Measurements from ENCODE around the gene REEP2. TPM values are rescaled to one million over a fixed set of nuclear protein-coding genes. Genes with fewer than 3 reads are reported as not detected.
A peak's percentile ranks its signal among the peaks of the same experiment; 100 is the strongest.

REEP2 gene
- polyA plus RNA-seq, 1 of the 3 experiments (the other 2 are of a cell fraction), result 31.2 TPM

DNA sequence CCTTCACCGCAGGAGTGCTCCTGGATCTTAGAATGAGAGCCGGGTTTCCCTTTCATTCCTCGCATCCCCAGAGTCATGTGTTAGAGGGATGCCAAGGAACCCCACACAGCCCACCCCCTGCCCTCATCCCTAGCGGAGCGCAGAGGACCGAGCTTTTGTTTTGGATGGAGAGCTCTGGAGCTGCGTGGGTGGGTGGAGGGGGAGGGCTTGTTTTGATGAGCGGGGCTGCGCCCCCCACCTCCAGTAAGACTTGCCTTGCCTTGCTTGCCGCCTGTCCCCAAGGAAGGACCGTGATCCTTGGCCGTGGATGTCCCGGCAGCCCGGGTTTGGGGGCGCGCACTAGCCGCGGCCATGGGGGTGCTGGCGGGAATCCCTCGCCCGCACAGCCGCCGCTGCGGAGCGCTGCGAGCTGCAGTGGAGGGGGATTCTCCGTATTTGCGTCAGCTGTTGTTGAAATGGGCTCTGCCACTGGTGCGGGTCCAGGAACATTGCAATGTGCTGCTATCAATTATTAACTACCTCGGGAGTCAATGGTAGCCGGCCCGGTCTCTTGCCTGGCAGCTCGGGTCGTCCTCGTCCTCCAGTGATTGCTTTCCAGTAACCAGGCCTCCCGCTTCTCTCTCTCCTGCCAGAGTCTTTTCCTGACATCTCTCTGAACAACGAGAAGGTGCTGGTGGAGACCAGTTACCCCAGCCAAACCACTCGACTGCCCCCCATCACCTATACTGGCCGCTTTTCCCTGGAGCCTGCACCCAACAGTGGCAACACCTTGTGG, 27.5 kb downstream of the REEP2 start:
- Histone ChIP-seq H3K27ac (ENCODE audit: low read depth in 2 of 2, low read length in 1 of 2) (no peak overlapping the region), H2AFZ (ENCODE audit: low read depth) (no peak overlapping the region; the same call in 1 of the 2 replicates), H3K27me3 (ENCODE audit: insufficient read depth) (no peaks in the 10 kb centered on the region), H3F3A (replicated peaks; ENCODE audit: insufficient read depth) (peaks cover 37% of the 10 kb centered on the region), H3K4me1 (ENCODE audit: control insufficient read depth in 1 of 2, insufficient read depth in 2 of 2, low read depth in 1 of 2, low read length in 1 of 2) (peaks cover 9 to 19% of the 10 kb centered on the region in 2 experiments; a peak in 1 of 4 replicates), H4K20me1 (ENCODE audit: insufficient read depth) (peaks cover 37% of the 10 kb centered on the region), H3K9me3 (no peaks in the 10 kb centered on the region), H3K4me3 (ENCODE audit: low read depth in 2 of 2, low read length in 1 of 2) (peak overlapping the region; percentile 81 to 83), H3K4me2 (peak overlapping the region; percentile 98), H3K79me2 (ENCODE audit: insufficient read depth) (peaks cover 12% of the 10 kb centered on the region; the same call in 1 of the 2 replicates), H3K9me2 (no peaks in the 10 kb centered on the region), H3K36me3 (replicated peaks in 1 of 2; ENCODE audit: control insufficient read depth in 1 of 2, insufficient read depth in 2 of 2, low read length in 1 of 2) (peaks cover 0 to 13% of the 10 kb centered on the region in 2 experiments), H3K9ac (peak overlapping the region; percentile 97)
- ChIA-PET POLR2A (interaction anchor here (0.6 to 3.2 kb wide), 9 partner anchors 8 to 135 kb away, joined by 3 to 22 read pairs (median 7); partner anchors contain the start of gene CDC25C), CTCF (interaction anchor here (0.8 to 11.7 kb wide), 8 partner anchors 9 to 59 kb away, joined by 3 to 196 read pairs (median 6); no protein-coding TSS in a partner anchor)
- TF ChIP-seq MEF2A (IDR thresholded peaks at IDR 0.05; ENCODE audit: borderline replicate concordance, low read depth) (no peak), MXI1 (IDR thresholded peaks at IDR 0.05; ENCODE audit: low read depth, low read length) (0 out of 2 replicates have a peak, but pooled peaks have one; percentile 18), YY1 (IDR thresholded peaks at IDR 0.05; ENCODE audit: low read depth) (no peak), RCOR1 (IDR thresholded peaks at IDR 0.05; ENCODE audit: low read length) (no peak)
- TF ChIP-seq, protein P1, sequence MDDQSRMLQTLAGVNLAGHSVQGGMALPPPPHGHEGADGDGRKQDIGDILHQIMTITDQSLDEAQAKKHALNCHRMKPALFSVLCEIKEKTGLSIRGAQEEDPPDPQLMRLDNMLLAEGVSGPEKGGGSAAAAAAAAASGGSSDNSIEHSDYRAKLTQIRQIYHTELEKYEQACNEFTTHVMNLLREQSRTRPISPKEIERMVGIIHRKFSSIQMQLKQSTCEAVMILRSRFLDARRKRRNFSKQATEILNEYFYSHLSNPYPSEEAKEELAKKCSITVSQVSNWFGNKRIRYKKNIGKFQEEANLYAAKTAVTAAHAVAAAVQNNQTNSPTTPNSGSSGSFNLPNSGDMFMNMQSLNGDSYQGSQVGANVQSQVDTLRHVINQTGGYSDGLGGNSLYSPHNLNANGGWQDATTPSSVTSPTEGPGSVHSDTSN (IDR thresholded peaks at IDR 0.05), result no peak
- 52% methylated on average over 18 of the region's 39 CpGs for WGBS (ENCODE audit: low lambda C conversion rate)
- DNase-seq, result peak; percentile 39

DNA sequence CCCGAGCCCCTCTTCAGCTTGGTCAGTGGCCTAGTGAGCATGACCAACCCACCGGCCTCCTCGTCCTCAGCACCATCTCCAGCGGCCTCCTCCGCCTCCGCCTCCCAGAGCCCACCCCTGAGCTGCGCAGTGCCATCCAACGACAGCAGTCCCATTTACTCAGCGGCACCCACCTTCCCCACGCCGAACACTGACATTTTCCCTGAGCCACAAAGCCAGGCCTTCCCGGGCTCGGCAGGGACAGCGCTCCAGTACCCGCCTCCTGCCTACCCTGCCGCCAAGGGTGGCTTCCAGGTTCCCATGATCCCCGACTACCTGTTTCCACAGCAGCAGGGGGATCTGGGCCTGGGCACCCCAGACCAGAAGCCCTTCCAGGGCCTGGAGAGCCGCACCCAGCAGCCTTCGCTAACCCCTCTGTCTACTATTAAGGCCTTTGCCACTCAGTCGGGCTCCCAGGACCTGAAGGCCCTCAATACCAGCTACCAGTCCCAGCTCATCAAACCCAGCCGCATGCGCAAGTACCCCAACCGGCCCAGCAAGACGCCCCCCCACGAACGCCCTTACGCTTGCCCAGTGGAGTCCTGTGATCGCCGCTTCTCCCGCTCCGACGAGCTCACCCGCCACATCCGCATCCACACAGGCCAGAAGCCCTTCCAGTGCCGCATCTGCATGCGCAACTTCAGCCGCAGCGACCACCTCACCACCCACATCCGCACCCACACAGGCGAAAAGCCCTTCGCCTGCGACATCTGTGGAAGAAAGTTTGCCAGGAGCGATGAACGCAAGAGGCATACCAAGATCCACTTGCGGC, 28.2 kb downstream of the REEP2 start:
- ChIA-PET CTCF (interaction anchor here (0.8 to 11.7 kb wide), 8 partner anchors 10 to 59 kb away, joined by 3 to 196 read pairs (median 6); no protein-coding TSS in a partner anchor), POLR2A (interaction anchor here (2.9 to 3.2 kb wide), 2 partner anchors 23 to 26 kb away, joined by 9 to 22 read pairs; no protein-coding TSS in a partner anchor)
- DNase-seq, result peak; percentile 27
- Histone ChIP-seq H3K4me3 (ENCODE audit: low read depth in 2 of 2, low read length in 1 of 2) (peak overlapping the region; percentile 81 to 83; a peak in 3 of 4 replicates), H3K9me2 (no peaks in the 10 kb centered on the region), H3K27me3 (ENCODE audit: insufficient read depth) (no peaks in the 10 kb centered on the region), H4K20me1 (ENCODE audit: insufficient read depth) (peaks cover 37% of the 10 kb centered on the region), H3K4me2 (peak overlapping the region; percentile 98), H2AFZ (ENCODE audit: low read depth) (no peak overlapping the region), H3K79me2 (ENCODE audit: insufficient read depth) (peaks cover 12% of the 10 kb centered on the region; the same call in 1 of the 2 replicates), H3F3A (replicated peaks; ENCODE audit: insufficient read depth) (peaks cover 38% of the 10 kb centered on the region), H3K9ac (peak overlapping the region; percentile 97; the same call in 1 of the 2 replicates), H3K27ac (ENCODE audit: low read depth in 2 of 2, low read length in 1 of 2) (no peak overlapping the region; a peak in 1 of 4 replicates), H3K9me3 (no peaks in the 10 kb centered on the region), H3K36me3 (replicated peaks in 1 of 2; ENCODE audit: control insufficient read depth in 1 of 2, insufficient read depth in 2 of 2, low read length in 1 of 2) (peaks cover 0 to 13% of the 10 kb centered on the region in 2 experiments), H3K4me1 (ENCODE audit: control insufficient read depth in 1 of 2, insufficient read depth in 2 of 2, low read depth in 1 of 2, low read length in 1 of 2) (peaks cover 9 to 19% of the 10 kb centered on the region in 2 experiments; a peak in 1 of 4 replicates)
- TF ChIP-seq EZH2phosphoT487 (IDR thresholded peaks at IDR 0.05; ENCODE audit: borderline replicate concordance, low read depth), result no peak
- no peak for TF ChIP-seq SIN3A (IDR thresholded peaks at IDR 0.05; ENCODE audit: borderline replicate concordance, low read depth, low read length)
- no peak for TF ChIP-seq POLR2AphosphoS5 (IDR thresholded peaks at IDR 0.05; ENCODE audit: low read depth, low read length)
- TF ChIP-seq RFX5 (IDR thresholded peaks at IDR 0.05; ENCODE audit: low read length), result no peak
- no peak for TF ChIP-seq RCOR1 (IDR thresholded peaks at IDR 0.05; ENCODE audit: low read length)
- TF ChIP-seq YY1 (IDR thresholded peaks at IDR 0.05; ENCODE audit: low read depth), result no peak
- no peak for TF ChIP-seq FOSL2 (IDR thresholded peaks at IDR 0.05; ENCODE audit: borderline replicate concordance, low read depth)
- no peak for TF ChIP-seq SMC3 (IDR thresholded peaks at IDR 0.05; ENCODE audit: low read depth, low read length)
- TF ChIP-seq, protein P2, sequence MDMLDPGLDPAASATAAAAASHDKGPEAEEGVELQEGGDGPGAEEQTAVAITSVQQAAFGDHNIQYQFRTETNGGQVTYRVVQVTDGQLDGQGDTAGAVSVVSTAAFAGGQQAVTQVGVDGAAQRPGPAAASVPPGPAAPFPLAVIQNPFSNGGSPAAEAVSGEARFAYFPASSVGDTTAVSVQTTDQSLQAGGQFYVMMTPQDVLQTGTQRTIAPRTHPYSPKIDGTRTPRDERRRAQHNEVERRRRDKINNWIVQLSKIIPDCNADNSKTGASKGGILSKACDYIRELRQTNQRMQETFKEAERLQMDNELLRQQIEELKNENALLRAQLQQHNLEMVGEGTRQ (IDR thresholded peaks at IDR 0.05; ENCODE audit: borderline replicate concordance, low read depth, low read length), result no peak
- no peak for TF ChIP-seq CHD2 (IDR thresholded peaks at IDR 0.05; ENCODE audit: low read length, partially characterized antibody)
- TF ChIP-seq NRF1 (IDR thresholded peaks at IDR 0.05; ENCODE audit: low read depth, low read length), result no peak
- 95% methylated on average over 44 of the region's 45 CpGs for WGBS (ENCODE audit: low lambda C conversion rate)
